ENCODE results near the gene REC114. TPM values are rescaled to one million over a fixed set of nuclear protein-coding genes. Genes with fewer than 3 reads are reported as not detected.

The REC114 gene
- total RNA-seq, 1 donor from 2014 or later, result not detected

- no peaks in the 10 kb centered on the region for H3K36me3 ChIP-seq
- no peak for TF ChIP-seq CTCF (IDR thresholded peaks at IDR 0.05)
- no peak overlapping the region for H3K27ac ChIP-seq
- no peaks in the 10 kb centered on the region for H3K27me3 ChIP-seq
- ATAC-seq, result no peak
- H3K4me3 ChIP-seq, result no peak overlapping the region
- DNase-seq, result no peak
- no peaks in the 10 kb centered on the region for H3K9me3 ChIP-seq
- intact Hi-C loops (cut with DNase I), result no loop called here
- no peaks in the 10 kb centered on the region for H3K4me1 ChIP-seq
These were observed 75.4 kb downstream of the REC114 start for GRCh38 chr15:73518180-73518862.

DNA sequence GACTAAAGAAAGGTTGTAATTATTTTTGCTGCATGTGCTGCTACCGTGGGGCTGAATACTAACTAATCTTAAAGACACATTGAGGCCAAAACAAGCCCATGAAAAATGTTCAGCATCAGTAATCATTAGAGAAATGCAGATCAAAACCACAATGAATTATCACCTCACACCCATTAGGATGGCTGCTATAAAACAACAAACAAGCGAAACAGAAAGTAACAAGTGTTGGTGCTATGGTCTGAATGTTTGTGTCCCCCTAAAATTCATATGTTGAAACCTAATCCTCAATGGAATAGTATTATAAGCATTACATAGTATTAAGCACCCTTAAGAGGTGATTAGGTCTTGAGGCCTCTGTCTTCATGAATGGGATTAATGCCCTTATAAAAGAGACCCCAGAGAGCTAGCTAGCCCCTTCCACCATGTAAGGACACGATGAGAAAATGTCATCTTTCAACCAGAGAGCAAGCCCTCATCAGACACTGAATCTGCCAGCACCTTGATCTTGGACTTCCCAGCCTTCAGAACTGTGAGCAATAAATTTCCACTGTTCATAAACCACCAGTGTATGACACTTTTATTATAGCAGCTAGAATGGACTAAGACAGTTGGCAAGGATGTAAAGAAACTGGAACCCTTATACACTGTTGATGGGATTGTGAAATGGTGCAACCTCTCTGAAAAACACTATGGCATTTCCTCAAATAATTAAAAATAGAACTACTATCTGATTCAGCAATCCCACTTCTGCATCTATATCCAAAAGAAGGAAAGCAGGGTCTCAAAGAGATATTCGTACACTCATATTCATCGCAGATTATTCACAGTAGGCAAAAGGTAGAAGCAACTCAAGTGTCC is 76.1 kb downstream of the REC114 start:
- H3K4me1 ChIP-seq, result no peaks in the 10 kb centered on the region
- DNase-seq, result no peak
- TF ChIP-seq CTCF (IDR thresholded peaks at IDR 0.05), result no peak
- no peaks in the 10 kb centered on the region for H3K27me3 ChIP-seq
- H3K36me3 ChIP-seq, result no peaks in the 10 kb centered on the region
- ATAC-seq, result no peak
- no peaks in the 10 kb centered on the region for H3K9me3 ChIP-seq
- H3K27ac ChIP-seq, result no peak overlapping the region
- intact Hi-C loops (cut with DNase I), result no loop called here
- H3K4me3 ChIP-seq, result no peak overlapping the region

- no peaks in the 10 kb centered on the region for H3K4me1 ChIP-seq
- DNase-seq, result no peak
- H3K27me3 ChIP-seq, result no peaks in the 10 kb centered on the region
- intact Hi-C loops (cut with DNase I), result no loop called here
- no peak for TF ChIP-seq CTCF (IDR thresholded peaks at IDR 0.05)
- no peak overlapping the region for H3K4me3 ChIP-seq
- H3K36me3 ChIP-seq, result no peaks in the 10 kb centered on the region
- ATAC-seq, result no peak
- no peaks in the 10 kb centered on the region for H3K9me3 ChIP-seq
- no peak overlapping the region for H3K27ac ChIP-seq
These were observed 79.0 kb downstream of the REC114 start for GRCh38 chr15:73522011-73522410.

- Histone ChIP-seq H3K4me1 (no peaks in the 10 kb centered on the region), H3K27ac (no peak overlapping the region), H3K9me3 (no peaks in the 10 kb centered on the region), H3K4me3 (no peak overlapping the region), H3K36me3 (no peaks in the 10 kb centered on the region), H3K27me3 (no peaks in the 10 kb centered on the region)
- ATAC-seq, result no peak
- intact Hi-C loops (cut with DNase I), result no loop called here
- TF ChIP-seq CTCF (IDR thresholded peaks at IDR 0.05), result no peak
- DNase-seq, result no peak
These were observed 82.0 kb downstream of the REC114 start for GRCh38 chr15:73524919-73525318.

- intact Hi-C loops (cut with DNase I), result no loop called here
- DNase-seq, result no peak
- no peaks in the 10 kb centered on the region for H3K4me1 ChIP-seq
- H3K27ac ChIP-seq, result no peak overlapping the region
- H3K36me3 ChIP-seq, result no peaks in the 10 kb centered on the region
- no peak overlapping the region for H3K4me3 ChIP-seq
- no peaks in the 10 kb centered on the region for H3K27me3 ChIP-seq
- H3K9me3 ChIP-seq, result no peaks in the 10 kb centered on the region
- ATAC-seq, result no peak
- no peak for TF ChIP-seq CTCF (IDR thresholded peaks at IDR 0.05)
These were observed 84.6 kb downstream of the REC114 start for GRCh38 chr15:73527598-73527997.

All from upper lobe of right lung (tissue), 1 donor.